Measurements from ENCODE around the gene METRN. TPM values are rescaled to one million over a fixed set of nuclear protein-coding genes. Genes with fewer than 3 reads are reported as not detected.

The METRN gene
- total and polyA plus RNA-seq, 2 donors (not counting 1 experiment from before 2014, with no cell fraction given) = 6.9 to 10.4 TPM

DNA sequence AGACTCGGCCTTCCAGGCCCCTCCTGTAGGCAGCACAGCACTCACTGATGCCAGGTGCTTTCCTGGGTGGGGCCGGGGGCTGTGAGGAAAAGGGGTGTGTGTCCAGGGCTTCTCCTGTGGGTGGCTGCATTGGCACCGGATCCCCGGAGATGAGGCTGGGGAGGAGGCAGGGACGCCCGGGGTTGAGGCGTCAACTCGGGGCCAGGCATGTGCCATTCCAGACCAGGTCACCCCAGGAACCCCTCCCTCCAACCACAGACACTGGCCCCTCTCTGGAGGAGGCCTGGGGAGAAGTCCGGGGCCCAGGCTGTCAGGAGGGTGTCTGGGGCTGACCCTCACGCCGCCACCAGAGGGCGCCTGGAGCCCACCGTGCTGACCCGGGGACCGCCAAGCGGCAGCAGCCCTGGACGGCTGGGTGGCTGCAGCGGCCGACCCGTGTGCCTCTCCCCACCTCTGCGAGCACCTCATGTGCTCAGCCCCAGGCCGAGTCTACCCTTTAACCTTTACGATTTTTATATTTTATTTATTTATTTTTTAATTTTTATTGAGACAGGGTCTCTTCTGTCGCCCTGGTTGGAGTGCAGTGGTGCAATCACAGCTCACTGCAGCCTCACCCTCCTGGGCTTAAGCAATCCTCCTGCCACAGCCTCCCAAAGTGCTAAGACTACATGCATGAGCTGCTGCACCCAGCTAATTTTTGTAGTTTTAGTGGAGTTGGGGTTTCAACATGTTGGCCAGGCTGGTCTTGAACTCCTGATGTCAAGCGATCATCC, 3.2 kb upstream of the METRN start:
- H3K4me3 Mint-ChIP-seq = no peak overlapping the region
- peak; percentile 64 for ATAC-seq (ENCODE audit: low read depth)

More for the DNA sequence above, 3.2 kb upstream of the METRN start:
- H4K20me1 ChIP-seq (ENCODE audit: control insufficient read depth, insufficient read depth, low read length, poor library complexity, severe bottlenecking) = peaks cover 5% of the 10 kb centered on the region
- intact Hi-C loops (cut with micrococcal nuclease) = loop anchor here (1.0 to 2.0 kb wide), 3 partner anchors 30 to 391 kb away; no protein-coding TSS in a partner anchor
- ChIA-PET CTCF (interaction anchor here (0.6 to 7.6 kb wide), 21 partner anchors 9 to 392 kb away, joined by 3 to 94 read pairs (median 4); partner anchors contain the start of genes ANTKMT, CHTF18, CIAO3 and RPUSD1), POLR2A (no interaction called here)
- no peak overlapping the region for H3K4me2 ChIP-seq (replicated peaks; ENCODE audit: low read depth, low read length, poor library complexity, severe bottlenecking)
- peaks cover 0 to 20% (median 0%) of the 10 kb centered on the region in 3 donors for H3K9me3 ChIP-seq (ENCODE audit: control extremely low read depth in 1 of 3, control insufficient read depth in 2 of 3, insufficient read depth in 1 of 3, low read length in 2 of 3)
- H3K4me3 ChIP-seq (ENCODE audit: control extremely low read depth in 1 of 5, extremely low read depth in 1 of 5, insufficient read depth in 1 of 5, low read depth in 2 of 5, low read length in 4 of 5) = no peak overlapping the region
- peaks cover 14 to 20% of the 10 kb centered on the region in 2 donors for H3K4me1 ChIP-seq (ENCODE audit: control insufficient read depth in 2 of 2, insufficient read depth in 2 of 2, low read length in 2 of 2)
- peak; percentile 84 for DNase-seq
- H3K9me3 Mint-ChIP-seq (ENCODE audit: insufficient read depth) = no peaks in the 10 kb centered on the region
- H3K27me3 ChIP-seq (replicated peaks in 1 of 4; ENCODE audit: control extremely low read depth in 1 of 4, control insufficient read depth in 3 of 4, insufficient read depth in 4 of 4, low read length in 3 of 4) = peaks cover 0 to 73% (median 33%) of the 10 kb centered on the region in 4 experiments
- no peaks in the 10 kb centered on the region for H3K36me3 ChIP-seq (replicated peaks in 1 of 2; ENCODE audit: control extremely low read depth in 1 of 2, control insufficient read depth in 1 of 2, extremely low read depth in 1 of 2, insufficient read depth in 2 of 2, low read length in 1 of 2)
- peaks cover 4% of the 10 kb centered on the region for H3K4me1 Mint-ChIP-seq
- TF ChIP-seq, protein P1, sequence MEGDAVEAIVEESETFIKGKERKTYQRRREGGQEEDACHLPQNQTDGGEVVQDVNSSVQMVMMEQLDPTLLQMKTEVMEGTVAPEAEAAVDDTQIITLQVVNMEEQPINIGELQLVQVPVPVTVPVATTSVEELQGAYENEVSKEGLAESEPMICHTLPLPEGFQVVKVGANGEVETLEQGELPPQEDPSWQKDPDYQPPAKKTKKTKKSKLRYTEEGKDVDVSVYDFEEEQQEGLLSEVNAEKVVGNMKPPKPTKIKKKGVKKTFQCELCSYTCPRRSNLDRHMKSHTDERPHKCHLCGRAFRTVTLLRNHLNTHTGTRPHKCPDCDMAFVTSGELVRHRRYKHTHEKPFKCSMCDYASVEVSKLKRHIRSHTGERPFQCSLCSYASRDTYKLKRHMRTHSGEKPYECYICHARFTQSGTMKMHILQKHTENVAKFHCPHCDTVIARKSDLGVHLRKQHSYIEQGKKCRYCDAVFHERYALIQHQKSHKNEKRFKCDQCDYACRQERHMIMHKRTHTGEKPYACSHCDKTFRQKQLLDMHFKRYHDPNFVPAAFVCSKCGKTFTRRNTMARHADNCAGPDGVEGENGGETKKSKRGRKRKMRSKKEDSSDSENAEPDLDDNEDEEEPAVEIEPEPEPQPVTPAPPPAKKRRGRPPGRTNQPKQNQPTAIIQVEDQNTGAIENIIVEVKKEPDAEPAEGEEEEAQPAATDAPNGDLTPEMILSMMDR (IDR thresholded peaks at IDR 0.05) = peak; percentile 98
- no peak for TF ChIP-seq EZH2 (IDR thresholded peaks at IDR 0.05; ENCODE audit: borderline replicate concordance, insufficient read depth, low read depth, low read length, poor library complexity, severe bottlenecking)
- H3K9ac ChIP-seq (ENCODE audit: low read length) = no peak overlapping the region
- WGBS (ENCODE audit: insufficient coverage) = 11% methylated on average over 9 of the region's 25 CpGs
- no peak overlapping the region for H3K27ac ChIP-seq (ENCODE audit: low read length in 2 of 2)
- H2AFZ ChIP-seq (ENCODE audit: insufficient read depth, low read depth, low read length, poor library complexity, severe bottlenecking) = no peak overlapping the region
- peaks cover 26% of the 10 kb centered on the region for H3K27me3 Mint-ChIP-seq
- no peaks in the 10 kb centered on the region for H3K79me2 ChIP-seq (ENCODE audit: control insufficient read depth, insufficient read depth, low read length)
- no peak overlapping the region for H3K27ac Mint-ChIP-seq
